ENCODE measurements around the gene C16orf86.

Gene C16orf86

DNA sequence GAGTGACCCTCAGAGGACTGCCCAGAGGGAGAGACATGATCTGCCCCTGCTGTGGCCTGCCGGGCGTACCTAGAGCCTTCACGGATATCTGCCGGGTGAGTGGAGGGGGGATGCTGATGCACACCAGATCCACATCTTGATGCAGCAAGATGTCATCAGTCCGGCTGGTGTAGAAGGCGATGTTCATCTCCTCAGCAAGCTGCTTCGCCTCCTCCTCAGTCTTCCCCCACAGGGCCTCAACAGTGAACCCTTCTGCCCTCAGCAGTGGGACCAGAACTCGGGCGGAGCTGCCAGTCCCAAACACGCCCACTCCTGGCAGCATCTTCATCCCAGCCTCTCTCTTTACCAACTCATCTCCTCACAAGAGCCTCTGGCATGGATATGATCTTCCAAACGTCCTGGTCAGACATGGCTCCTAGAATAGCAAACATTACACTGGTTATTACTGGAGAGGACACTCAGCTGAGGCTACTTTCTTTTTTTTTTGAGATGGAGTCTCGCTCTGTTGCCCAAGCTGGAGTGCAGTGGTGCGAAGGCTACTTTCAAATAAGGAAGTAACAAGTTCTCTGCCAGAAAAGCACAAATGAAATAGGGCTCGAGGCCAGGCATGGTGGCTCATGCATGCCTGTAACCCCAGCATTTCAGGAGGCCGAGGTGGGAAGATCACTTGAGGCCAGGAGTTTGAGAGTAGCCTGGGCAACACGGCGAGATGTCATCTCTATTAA, 18.9 kb downstream of the C16orf86 start:
- TF ChIP-seq FOXP2 (optimal IDR thresholded peaks at IDR 0.05; ENCODE audit: borderline replicate concordance, extremely low read depth, extremely low read length, insufficient read depth) (no peak), TAF1 (IDR thresholded peaks at IDR 0.05; ENCODE audit: borderline replicate concordance, insufficient read depth, low read length) (no peak)

DNA sequence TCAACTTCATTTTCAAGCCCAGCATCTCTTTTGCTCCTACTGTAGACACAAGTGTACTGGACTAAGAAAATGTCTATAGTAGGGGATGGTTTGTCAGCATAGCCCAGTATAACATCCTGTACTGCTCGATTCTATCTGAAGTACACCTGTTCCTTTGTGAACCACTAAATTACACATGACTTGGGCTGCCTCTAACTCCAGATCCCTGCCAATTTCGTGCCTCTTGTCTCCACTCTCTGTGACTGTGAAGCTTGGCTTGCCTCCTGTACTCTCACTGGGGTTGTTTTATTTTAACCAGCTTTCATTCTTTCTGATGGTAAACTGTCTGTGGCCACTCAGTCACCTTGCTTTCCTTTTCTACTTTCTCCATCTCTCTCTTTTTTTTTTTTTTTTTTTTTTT, 28.0 kb downstream of the C16orf86 start:
- TF ChIP-seq FOXP2 (optimal IDR thresholded peaks at IDR 0.05; ENCODE audit: borderline replicate concordance, extremely low read depth, extremely low read length, insufficient read depth) (no peak), SIN3A (IDR thresholded peaks at IDR 0.05; ENCODE audit: borderline replicate concordance, insufficient read depth, low read length) (no peak), TAF1 (IDR thresholded peaks at IDR 0.05; ENCODE audit: borderline replicate concordance, insufficient read depth, low read length) (no peak), POLR2AphosphoS5 (IDR thresholded peaks at IDR 0.05; ENCODE audit: low read depth, low read length) (no peak)
- TF ChIP-seq, protein P1, sequence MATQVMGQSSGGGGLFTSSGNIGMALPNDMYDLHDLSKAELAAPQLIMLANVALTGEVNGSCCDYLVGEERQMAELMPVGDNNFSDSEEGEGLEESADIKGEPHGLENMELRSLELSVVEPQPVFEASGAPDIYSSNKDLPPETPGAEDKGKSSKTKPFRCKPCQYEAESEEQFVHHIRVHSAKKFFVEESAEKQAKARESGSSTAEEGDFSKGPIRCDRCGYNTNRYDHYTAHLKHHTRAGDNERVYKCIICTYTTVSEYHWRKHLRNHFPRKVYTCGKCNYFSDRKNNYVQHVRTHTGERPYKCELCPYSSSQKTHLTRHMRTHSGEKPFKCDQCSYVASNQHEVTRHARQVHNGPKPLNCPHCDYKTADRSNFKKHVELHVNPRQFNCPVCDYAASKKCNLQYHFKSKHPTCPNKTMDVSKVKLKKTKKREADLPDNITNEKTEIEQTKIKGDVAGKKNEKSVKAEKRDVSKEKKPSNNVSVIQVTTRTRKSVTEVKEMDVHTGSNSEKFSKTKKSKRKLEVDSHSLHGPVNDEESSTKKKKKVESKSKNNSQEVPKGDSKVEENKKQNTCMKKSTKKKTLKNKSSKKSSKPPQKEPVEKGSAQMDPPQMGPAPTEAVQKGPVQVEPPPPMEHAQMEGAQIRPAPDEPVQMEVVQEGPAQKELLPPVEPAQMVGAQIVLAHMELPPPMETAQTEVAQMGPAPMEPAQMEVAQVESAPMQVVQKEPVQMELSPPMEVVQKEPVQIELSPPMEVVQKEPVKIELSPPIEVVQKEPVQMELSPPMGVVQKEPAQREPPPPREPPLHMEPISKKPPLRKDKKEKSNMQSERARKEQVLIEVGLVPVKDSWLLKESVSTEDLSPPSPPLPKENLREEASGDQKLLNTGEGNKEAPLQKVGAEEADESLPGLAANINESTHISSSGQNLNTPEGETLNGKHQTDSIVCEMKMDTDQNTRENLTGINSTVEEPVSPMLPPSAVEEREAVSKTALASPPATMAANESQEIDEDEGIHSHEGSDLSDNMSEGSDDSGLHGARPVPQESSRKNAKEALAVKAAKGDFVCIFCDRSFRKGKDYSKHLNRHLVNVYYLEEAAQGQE (IDR thresholded peaks at IDR 0.05; ENCODE audit: insufficient read depth in 1 of 2, low read depth in 2 of 2, low read length in 2 of 2) = no peak

DNA sequence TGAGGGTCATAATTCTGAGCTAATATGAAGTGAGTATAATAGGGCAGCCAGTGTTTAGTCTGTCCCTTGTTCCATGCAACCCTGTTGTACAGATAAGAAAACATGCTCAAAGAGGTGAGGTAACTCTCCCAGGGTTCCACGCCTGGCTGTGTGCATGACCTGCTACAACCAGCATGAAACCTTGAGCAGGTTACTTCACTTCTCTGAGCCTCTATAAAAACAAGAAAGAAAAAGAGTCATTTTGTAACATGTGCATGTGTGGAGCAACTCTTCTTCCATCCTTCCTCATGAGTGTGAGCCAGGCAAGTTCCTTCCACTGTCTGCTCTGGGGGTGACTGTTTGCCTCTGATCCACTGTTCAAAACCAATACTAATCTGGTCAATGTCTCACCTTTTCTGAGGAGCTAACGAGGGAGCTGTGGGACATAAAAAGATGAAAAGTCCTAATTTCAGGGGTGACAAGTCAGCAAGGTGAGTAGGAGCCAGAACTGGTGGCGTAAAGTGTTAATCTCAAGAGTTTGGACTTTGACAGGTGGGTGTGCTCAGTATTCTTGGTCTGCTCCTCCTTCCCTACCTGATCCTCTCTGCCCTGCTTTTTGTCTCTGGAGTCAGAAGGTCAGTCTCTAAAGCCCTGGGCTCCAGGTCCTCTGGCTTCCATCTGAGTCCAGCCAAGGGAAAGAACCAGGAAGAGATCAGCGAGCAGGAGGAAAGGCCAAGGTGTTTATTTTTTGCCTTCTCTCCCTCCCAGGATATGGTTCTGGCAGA, 31.0 kb downstream of the C16orf86 start:
- no peak for TF ChIP-seq SIN3A (IDR thresholded peaks at IDR 0.05; ENCODE audit: borderline replicate concordance, insufficient read depth, low read length)
- TF ChIP-seq, protein P1 (IDR thresholded peaks at IDR 0.05; ENCODE audit: insufficient read depth in 1 of 2, low read depth in 2 of 2, low read length in 2 of 2) = no peak
- no peak for TF ChIP-seq FOXP2 (optimal IDR thresholded peaks at IDR 0.05; ENCODE audit: borderline replicate concordance, extremely low read depth, extremely low read length, insufficient read depth)
- no peak for TF ChIP-seq TAF1 (IDR thresholded peaks at IDR 0.05; ENCODE audit: borderline replicate concordance, insufficient read depth, low read length)
- TF ChIP-seq POLR2AphosphoS5 (IDR thresholded peaks at IDR 0.05; ENCODE audit: low read depth, low read length) = no peak

DNA sequence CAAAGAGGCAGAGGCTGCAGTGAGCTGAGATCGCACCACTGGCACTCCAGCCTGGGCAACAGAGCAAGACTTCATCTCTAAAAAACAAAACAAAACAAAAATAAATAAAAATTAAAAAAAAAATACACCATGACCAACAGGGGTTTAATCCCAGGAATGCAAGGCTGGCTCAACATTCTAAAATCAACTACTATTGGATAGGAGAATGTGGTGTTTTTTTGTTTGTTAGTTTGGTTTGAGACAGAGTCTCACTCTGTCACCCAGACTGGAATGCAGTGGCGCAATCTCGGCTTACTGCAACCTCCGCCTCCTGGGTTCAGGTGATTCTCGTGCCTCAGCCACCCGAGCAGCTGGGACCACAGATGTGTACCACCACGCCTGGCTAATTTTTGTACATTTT, 32.7 kb downstream of the C16orf86 start:
- TF ChIP-seq, protein P1 (IDR thresholded peaks at IDR 0.05; ENCODE audit: insufficient read depth in 1 of 2, low read depth in 2 of 2, low read length in 2 of 2) = no peak
- no peak for TF ChIP-seq SIN3A (IDR thresholded peaks at IDR 0.05; ENCODE audit: borderline replicate concordance, insufficient read depth, low read length)
- TF ChIP-seq FOXP2 (optimal IDR thresholded peaks at IDR 0.05; ENCODE audit: borderline replicate concordance, extremely low read depth, extremely low read length, insufficient read depth) = no peak
- no peak for TF ChIP-seq TAF1 (IDR thresholded peaks at IDR 0.05; ENCODE audit: borderline replicate concordance, insufficient read depth, low read length)
- TF ChIP-seq POLR2AphosphoS5 (IDR thresholded peaks at IDR 0.05; ENCODE audit: low read depth, low read length) = no peak

DNA sequence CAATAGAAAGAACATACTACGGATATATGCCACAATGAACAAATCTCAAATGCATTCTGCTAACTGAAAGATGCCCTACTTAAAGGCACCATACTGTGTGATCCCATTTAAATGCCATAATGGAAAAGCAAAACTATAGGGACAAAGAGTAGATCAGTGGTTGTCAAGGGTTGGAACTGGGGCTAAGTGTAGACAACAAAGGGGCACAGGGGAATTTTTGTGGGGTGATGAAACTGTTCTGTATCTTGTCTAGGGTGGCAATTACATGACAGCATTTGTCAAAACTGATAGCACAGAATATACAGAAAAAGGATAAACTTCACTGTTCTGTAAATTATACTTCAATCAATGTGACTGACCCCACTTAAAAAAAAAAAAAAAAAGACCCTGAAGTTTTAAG, 34.8 kb downstream of the C16orf86 start:
- no peak for TF ChIP-seq SIN3A (IDR thresholded peaks at IDR 0.05; ENCODE audit: borderline replicate concordance, insufficient read depth, low read length)
- TF ChIP-seq, protein P1 (IDR thresholded peaks at IDR 0.05; ENCODE audit: insufficient read depth in 1 of 2, low read depth in 2 of 2, low read length in 2 of 2) = no peak
- TF ChIP-seq POLR2AphosphoS5 (IDR thresholded peaks at IDR 0.05; ENCODE audit: low read depth, low read length) = no peak
- no peak for TF ChIP-seq FOXP2 (optimal IDR thresholded peaks at IDR 0.05; ENCODE audit: borderline replicate concordance, extremely low read depth, extremely low read length, insufficient read depth)

Measured in PFSK-1 (cell line).